DMS114 treated with DMSO at 0.1 percent for 48 hours (cell line): Measurements from ENCODE around the gene PICK1.
"Not testable (repeated sequence)": the region's sequence is repeated elsewhere in the genome, so short reads cannot be mapped to it uniquely, and the experiment has no call there.

ENCODE experiments used
- DNase-seq: peaks from one replicate; lab custom pipeline; 2025; ENCODE audit not compliant: unreplicated experiment; lab: John Stamatoyannopoulos, UW

The PICK1 gene

DNA sequence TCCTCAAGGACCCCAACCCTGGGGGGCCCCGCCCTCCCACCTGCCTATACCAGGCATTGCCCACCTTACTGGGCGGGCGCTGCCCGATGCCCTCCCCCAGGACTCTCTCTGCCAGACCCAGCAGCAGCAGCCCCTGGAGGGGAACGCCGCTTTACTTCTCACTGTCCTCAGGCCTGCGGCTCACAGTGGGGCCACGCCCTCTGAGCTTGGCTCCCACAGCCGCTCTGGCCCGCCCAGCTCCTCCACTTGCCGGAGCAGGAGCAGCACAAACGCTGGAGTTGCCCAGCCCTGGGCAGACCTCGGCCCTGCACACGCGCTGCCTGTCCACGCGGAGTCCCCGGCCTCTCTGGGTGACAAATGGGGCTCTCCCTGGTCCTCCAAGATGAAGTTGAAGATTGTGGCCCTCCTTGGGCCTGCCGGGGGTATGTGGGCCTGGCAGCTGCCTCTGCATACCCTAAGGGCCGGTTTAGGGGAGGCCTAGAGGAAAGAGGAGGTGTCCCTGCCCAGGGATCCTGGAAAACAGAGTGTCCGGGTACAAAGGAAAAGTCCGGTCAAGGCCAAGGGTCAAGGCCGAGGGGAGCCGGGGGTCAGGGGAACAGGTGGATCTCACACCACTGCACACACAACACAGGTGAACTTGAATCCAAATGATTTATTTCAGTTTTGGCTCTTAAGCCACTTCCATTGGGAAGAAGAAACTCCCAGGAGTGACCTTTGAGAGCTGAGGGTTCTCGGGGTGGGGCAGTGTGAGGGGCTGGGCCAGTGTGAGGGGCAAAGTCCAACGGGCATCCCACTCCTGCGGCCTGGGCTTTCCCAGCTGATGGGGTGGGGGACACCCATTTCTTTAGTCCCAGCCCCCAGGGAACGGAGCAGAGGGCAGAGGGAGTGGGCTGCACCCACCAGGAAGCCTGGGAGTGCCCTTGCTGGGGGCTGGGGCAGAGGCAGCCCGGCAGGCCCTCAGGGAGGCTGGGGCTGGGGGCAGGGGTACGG, 54.0 kb downstream of the PICK1 start:
- DNase-seq, result no peak

DNA sequence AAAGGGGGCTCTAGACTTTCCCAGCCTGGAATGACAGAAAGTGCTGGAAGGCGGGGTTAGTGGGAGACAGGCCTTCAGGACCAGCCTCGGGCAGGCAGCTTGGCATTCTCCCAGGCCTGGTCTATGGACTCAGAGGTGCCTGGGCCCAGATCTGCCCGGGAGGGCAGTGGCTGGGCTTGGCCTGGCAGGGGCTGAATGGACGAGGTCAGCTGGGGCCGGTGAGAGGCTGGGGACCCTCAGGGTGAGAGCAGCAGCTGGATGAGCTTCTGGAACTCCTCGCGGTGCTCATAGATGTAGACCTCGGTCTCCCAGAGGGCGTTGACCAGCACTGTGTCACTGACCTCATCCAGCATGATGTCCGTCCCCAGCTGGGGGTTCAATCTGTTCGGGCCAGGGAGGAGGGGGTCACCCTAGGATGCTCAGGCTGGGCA, 54.7 kb downstream of the PICK1 start:
- DNase-seq, result no peak

DNA sequence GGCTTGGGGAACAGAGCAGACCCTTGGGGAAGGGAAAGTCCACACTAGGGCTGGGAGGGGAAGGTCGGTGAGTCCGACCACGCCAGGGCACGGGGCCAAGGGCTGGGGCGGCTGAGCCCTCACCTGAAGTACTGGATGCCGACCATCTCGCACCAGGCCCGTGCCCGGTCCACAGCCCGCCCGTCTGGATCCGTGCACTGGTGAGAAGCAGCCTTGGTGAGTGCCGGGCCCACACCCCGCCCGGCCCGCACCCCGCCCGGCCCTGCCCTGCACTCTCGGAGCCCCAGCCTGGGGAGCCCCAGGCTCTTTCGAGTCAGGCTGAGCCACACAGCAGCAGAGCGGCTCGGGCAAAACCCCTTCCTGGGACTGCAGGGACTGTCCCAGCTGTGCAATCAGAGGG, 55.2 kb downstream of the PICK1 start:
- DNase-seq, result no peak

DNA sequence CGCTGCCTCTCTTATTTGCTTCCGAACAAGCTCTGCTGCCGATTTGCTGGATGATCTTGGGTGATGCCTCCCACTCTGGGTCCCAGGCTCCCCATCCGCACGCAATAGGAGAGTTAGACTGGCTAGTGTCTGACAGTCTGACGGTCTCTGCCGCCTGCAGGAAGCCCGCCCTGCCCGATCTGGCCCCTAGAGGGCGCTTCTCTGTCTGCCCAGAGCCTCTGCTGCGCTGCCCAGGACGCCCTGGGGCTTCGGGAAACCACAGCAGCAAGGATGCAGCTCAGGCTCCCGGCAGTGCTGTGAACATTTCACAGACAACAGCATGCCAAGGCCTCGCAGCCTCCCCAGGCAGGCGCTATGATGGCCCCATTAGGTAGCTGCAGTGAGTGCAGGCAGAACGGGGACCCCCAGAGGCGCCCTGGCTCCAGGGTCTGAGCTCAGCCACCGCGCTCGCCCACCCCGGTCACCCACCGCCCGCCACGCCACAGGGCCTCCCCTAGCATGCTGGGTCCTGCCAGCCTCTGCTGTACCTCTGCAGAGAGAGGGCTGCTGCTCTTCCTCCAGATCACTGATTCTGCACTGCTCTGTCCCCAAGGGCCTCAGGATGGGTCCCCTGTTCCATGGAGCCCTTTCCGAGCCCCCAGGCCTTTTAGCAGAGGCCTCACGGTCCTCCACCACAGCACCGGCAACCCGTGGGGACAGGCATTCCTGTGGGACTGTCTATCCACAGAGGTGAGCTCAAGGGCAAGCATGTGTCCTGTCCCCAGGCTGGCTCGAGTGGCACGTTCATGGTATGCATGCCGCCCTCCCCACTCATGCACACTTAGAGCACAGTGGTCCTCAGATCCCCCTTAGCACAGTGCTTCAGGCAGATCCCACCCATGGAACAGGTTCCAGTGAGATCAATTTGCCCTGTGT, 57.5 kb downstream of the PICK1 start:
- peak; percentile 10 for DNase-seq

DNA sequence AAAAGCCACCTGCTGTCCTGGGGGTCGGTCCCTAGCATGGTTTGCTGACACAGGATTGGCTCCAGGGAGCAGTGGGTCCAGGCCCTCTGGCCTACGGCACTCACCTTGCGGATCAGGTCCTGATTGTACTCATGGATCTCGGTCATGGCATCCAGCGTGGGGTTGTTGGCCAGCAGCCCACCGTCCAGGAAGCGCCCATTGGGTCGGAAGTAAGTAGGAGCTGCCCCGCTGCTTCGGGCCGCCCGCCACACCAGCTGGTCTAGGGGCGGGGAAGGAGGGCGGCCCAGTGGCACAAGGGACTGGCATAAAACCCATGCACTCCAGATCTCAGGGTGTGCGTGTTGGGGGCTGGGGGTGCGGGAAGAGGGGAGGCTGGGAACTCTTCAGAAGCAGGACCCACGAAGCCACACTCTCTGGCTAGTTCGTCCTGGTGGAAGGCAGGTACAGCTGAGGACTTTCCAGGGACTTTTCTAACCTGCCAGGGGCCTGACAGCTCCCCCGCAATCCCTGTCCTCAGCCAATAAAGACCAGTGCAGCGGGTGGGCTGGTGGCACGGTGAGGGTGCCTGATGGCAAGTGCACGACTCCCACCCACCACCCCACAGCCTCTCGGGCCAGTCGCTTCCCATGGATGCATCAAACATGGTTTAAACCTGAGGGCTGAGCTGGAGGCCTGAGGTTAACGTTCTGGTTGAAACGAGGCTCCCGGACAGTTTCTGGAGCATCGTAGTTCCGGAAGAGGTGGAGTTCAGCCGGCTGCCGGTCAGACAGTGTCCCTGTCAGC, 58.4 kb downstream of the PICK1 start:
- no peak for DNase-seq

DNA sequence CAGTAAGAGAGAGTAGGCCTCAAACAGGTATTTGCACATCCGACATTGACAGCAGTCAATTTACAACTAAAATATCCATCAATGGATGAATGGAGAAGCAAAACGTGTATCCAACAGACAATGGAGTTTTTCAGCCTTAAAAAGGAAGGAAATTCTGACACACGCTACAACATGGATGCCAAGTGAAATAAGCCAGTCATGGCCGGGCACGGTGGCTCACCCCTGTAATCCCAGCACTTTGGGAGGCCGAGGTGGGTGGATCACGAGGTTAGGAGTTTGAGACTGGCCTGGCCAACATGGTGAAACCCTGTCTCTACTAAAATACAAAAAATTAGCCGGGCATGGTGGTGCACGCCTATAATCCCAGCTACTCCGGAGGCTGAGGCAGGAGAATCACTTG, 60.4 kb downstream of the PICK1 start:
- not testable (repeated sequence) for DNase-seq

DNA sequence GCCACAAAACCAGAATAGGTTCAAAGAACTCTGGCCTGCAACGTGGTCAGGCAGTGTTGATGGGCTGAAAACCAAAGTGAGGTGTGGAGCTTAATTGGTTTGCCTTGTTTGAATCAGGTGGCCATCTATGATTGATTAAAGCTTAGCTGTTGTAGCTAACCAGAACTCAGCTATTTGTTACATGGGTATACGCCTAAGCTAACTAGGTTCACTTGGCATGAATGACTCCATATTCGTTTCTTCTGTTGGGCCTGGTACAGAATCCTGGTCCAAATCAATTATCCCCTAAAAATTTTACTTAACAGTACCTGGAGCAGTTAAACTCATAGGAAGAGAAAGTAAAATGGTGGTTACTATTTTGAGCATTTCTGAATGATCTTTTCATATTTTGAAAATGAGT, 61.0 kb downstream of the PICK1 start:
- DNase-seq, result no peak

DNA sequence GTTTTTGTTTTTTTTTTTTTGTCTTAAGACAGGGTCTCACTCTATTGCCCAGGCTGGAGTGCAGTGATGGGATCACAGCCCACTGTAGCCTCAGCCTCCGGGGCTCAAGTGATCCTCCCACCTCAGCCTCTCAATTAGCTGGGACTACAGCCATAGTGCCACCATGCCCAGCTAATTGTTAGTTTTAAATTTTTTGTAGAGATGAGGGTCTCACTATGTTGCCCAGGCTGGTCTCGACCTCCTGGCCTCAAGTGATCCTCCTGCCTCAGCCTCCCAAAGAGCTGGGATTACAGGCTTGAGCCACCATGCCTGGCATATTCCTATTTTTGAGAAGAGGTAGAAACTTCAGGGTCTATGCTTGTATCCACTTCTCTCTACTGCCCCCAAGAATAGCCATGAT, 61.5 kb downstream of the PICK1 start:
- not testable (repeated sequence) for DNase-seq

DNA sequence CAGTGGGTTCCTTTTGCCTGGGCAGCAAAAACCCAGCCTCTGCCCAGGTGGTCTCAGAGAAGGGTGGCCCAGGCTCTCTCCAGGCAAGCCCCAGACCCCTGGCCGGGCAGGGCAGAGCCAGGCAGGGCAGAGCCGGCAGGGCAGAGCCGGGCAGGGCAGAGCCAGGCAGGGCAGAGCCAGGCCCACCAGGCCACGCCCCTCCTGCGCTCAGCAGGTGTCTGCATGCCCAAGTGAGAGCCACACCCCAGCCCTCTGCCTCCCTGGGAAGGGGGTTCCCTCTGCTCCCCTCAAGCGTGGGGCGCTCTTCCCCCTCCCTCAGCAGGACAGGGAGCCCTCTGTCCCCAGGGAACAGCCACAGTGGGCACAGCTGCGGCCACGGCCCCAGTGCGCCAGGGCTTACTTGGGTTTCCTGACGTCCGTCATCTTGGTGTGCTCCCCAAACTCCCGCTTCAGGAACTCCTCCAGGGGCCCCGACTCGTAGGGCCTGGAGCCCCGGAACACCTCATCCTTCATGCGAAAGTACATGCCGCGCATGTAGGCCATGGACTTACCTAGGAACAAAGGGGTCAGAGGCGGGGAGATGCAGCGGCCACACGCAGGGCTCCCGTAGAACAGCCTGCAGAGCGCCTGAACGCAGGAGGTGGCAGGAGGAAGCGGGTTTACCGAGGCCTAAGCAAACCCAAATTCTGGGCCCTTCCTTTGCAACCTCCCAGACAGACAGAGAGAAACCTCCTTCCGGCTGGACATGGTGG, 63.3 kb downstream of the PICK1 start:
- no peak for DNase-seq

DNA sequence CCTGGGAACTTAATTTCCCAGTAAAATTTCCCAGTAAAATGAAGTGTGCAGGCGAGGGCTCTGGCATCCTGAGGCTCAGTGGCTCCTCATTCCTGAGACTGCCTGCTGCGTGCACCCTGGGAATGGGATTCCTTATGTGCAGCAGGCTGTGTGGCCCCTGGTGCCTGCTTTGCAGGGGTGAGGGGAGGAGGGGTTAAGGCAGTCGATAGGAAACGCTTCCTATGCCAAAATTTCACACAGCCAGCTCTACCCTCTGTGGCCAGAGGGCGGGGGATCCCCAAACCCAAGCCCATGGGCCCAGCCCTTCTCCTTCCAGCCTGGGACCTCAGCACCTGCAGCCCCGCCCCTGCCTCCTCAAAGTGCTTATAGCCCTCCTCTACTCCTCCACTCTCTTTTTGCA, 65.4 kb downstream of the PICK1 start:
- DNase-seq, result no peak

DNA sequence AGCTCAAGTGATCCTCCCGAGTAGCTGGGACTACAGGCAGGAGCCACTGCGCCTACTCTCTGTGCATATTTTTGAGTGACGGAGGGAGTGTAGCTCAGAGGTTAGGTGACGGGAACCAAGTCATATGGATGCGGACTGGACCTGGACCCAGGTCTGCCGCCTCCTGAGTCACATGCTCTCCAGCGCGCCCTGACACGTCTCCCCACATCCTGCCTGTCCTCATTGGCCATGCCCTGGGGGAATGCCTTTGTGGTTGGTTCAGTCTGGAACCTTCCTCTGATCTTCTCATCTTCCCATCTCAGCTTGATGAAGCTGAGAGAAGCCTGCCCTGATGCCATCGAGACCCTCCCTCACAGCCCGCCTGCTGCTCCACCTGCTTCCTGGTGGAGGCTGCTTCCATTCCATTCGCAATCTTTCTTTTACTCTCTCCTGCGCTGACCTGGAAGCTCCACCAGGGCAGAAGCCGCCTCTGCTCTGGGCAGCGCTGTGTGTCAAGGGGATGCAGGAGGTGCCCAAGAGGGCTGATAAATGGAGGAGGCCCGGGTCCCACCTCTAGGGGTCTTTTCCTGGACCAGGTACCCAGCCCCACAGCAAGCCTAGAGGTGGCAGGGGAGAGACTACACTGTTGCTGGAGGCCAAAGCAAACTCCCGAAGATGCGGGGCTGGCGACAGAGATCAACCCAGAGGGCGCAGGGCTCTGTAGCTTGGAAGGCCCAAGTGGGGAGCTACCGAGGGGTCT, 67.2 kb downstream of the PICK1 start:
- no peak for DNase-seq

DNA sequence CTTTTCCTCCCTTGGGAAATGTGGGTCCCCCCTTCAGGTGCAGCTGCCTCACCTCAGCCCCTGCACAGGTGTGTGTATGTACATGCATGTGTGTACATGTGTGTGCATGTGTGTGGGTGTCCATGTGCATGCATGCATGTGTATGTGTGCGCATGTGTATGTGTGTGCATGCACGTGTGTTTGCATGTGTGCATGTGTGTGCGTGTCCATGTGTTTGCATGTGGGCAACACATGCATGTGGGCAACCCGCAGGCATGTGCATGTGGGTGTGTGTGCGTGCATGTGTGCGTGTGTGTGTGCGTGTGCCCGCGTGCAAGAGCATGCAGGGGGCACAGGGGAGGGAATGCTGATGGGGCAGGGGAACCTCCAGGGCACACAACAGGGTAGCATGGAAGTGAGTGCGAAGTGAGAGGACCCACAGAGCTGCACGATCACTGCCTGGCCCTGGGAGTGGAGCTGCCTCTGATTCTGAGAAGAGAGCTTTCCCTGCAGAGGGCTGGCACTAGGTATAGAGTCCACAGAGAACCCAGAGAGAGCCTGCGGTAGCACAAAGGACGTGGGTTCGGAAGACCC, 67.9 kb downstream of the PICK1 start:
- no peak for DNase-seq
